Upper lobe of left lung (tissue), 4 donors: ENCODE data around the gene USF2.

ENCODE experiments used
- CTCF ChIP-seq, 6 experiments: fragments of 450-650 bp in 4 of 6; fragments of 200-600 bp in 2 of 6; sonication (generic) in 2 of 6; IDR thresholded peaks; one replicate each; pipeline ENCODE4 v1.5.1; 2016 to 2019; ENCODE audit warnings: antibody characterized with exemption in 6 of 6
- POLR2A ChIP-seq, 4 donors: fragments of 450-650 bp; IDR thresholded peaks; one replicate each; pipeline ENCODE4 v1.5.1; 2016 to 2017; ENCODE audit warnings: antibody characterized with exemption in 4 of 4, mild to moderate bottlenecking in 2 of 4
- POLR2AphosphoS5 ChIP-seq, 2 donors: sonication (generic); formaldehyde crosslinking; IDR thresholded peaks; one replicate each; pipeline ENCODE4 v1.5.1; 2017; ENCODE audit warnings: antibody characterized with exemption in 2 of 2

GRCh38 chr19:35295792-35296462 is 27.2 kb downstream of the USF2 start:
- TF ChIP-seq CTCF (IDR thresholded peaks at IDR 0.05) (no peak), POLR2A (IDR thresholded peaks at IDR 0.05) (no peak), POLR2AphosphoS5 (IDR thresholded peaks at IDR 0.05) (no peak)
